ENCODE results near the gene FAM241B.

The FAM241B gene

DNA sequence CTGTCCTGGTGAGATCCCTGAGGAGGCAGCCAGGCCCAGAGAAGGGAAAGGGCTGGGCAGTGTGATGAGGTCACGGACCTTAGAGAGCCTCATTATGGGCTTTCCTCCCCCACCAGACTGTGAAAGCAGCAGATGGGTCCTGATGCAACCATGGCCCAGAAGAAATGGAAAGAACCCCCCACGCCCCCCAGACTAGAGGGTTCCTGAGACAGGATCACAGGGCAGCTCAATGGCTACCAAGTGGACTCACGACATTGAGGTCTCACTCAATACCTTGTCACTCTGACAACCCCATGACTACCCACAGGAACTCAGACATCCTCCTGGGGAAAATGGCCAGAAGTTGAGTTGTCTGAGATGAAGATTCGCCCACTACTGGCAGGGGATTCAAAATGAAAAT lies 36.7 kb downstream of the FAM241B start:
- no peak for DNase-seq (ENCODE audit: low read depth in 2 of 2)

DNA sequence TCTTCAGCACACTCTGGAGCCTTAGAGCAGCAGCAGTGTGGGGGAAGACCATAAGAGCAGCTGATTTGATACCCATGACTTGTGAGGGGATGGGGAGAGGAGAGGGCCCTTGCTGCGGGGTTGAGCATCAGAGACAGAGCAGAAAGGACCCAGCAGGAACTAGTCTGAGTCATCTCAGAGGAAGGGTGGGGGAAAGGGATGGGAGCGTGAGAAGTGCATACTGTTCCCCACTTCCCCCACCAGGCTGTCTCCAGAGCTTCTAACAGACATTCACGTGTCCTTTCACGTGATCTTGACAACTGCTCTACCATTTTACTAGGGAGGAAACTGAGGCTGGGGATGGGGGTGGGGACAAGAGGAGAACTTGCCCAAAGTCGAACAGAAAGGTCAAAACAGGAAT lies 38.7 kb downstream of the FAM241B start:
- DNase-seq (ENCODE audit: low read depth in 2 of 2): no peak

GRCh38 chr10:69669409-69669808 lies 39.4 kb downstream of the FAM241B start:
- no peak for DNase-seq (ENCODE audit: low read depth in 2 of 2)

GRCh38 chr10:69673521-69673920 lies 43.5 kb downstream of the FAM241B start:
- no peak for DNase-seq (ENCODE audit: low read depth in 2 of 2)

- DNase-seq (ENCODE audit: low read depth in 2 of 2): no peak
Measured at GRCh38 chr10:69674786-69675185, 44.7 kb downstream of the FAM241B start.

DNA sequence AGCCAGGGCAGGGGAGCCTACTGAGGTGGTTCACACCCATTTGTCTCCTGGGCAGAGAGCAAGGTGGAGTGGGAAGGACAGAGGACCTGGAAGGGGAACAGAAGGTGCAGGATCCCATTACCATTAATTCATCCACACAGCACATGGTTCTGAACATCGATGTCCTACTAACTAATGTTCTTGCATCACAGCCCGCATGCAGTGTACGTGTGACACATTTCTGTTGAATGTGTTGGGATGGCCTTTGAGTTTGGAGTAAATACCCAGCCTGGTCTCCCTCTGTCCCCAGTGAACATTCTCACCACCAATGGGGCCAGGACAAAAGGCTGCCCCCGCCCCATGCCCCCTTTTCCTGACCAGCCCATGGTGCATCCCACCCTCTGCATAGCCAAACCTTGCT lies 46.3 kb downstream of the FAM241B start:
- DNase-seq (ENCODE audit: low read depth in 2 of 2): no peak

- DNase-seq (ENCODE audit: low read depth in 2 of 2): no peak
Measured at GRCh38 chr10:69677985-69678654, 48.1 kb downstream of the FAM241B start.

GRCh38 chr10:69679736-69680135 lies 49.7 kb downstream of the FAM241B start:
- DNase-seq (ENCODE audit: low read depth in 2 of 2): no peak

DNA sequence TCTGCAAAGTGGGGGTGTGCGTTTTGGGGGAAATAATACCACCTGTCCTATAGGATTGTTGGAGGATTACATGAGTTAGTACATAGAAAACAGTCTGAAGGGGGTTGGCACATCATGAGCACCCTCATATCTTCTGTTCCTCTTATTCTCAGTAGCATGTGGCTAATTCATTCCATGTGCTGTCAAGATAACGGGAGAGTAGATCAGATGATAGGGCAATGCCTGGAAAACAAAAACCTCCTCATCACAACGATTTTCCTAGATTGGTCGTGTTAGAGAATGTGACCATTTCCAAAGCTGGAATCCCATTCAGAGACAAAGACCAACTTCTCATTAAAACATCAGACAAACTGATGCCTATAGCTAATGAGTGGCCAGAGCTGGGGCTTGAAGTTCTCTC lies 50.6 kb downstream of the FAM241B start:
- DNase-seq (ENCODE audit: low read depth in 2 of 2): no peak

DNA sequence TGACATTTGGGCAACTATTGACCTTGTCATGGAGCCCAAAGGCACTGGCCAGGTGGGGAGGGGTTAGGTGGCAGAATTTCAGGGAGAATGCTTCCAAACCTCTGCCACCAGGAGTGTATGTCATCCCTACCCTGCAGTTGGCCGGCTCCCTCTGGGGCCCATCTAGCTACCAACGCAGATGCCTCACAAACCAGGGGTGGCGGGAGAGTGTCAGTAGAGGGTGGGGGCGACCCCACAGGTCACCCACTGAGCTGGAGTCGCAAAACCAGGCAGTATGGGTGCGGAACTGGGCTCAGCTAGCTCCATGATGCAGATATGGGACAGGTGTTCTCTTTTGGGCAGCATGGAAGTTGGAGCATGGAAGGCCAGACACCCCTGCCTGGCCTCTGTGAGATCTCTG lies 51.4 kb downstream of the FAM241B start:
- no peak for DNase-seq (ENCODE audit: low read depth in 2 of 2)

DNA sequence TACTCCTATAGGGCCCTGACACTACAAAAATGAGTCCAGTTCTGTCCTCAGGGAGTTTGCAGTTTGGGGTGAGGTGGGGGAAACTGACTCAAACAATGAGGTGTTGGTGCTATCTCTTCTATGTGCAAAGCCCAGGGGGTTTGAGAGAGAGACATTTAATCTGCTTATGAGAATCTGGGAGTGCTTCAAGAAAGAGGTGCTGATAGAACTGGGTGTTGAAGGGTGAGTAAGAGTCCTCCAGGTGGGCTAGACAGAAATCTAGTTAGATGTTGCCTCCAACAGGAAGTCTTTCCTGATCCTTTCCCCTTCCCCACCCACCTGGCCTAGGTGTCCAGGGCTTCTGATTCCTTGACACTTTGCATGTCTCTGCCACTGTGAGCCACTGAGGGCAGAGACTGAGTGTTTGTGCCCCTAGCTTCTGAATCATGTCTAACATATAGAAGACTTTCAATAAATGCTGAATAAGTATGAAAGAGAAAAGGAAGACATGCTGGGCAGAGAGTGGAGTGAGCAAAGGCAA lies 53.0 kb downstream of the FAM241B start:
- no peak for DNase-seq (ENCODE audit: low read depth in 2 of 2)
